GM10266 (cell line): Measurements from ENCODE around the gene CEP350.

Experiments
- DNase-seq: peaks from one replicate; pipeline ENCODE4 v3.0.0; 2012; ENCODE audit errors: extremely low spot score
- TF ChIP-seq, protein P1 (sequence below): IDR thresholded peaks from 2 replicates; pipeline ENCODE4 v1.5.1; 2012; ENCODE audit warnings: mild to moderate bottlenecking, low read depth; ENCODE audit not compliant: control insufficient read depth, insufficient read depth; ENCODE audit errors: missing control alignments

CEP350 gene

DNA sequence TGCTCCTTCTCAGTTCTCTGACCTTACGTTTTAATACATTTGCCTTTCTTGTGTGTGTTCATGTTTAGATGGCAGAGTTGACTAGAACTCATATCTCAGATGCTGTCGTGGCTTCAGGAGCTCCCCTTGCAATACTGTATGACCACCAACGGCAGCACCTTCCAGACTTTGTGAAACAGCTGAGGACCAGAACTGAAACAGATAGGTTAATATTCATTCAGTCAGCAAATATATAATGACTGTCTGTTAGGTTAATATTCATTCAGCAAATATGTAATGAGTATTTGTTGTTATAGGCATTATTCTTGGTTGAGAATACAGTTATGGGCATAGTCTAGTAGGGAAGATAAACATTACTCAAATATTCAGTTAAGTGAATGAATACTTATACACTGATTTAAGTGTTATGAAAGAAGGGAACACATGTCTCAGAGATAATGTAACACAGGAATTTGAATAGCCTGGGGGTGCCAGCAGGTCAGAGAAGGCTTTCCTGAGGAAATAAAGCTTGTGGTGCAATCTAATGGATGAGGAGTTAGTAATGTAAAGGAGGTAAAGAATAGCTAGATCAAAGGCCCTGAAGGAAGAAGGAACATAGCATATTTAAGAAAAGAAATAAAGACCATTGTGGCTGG, 88.5 kb downstream of the CEP350 start:
- DNase-seq = no peak
- TF ChIP-seq, protein P1, sequence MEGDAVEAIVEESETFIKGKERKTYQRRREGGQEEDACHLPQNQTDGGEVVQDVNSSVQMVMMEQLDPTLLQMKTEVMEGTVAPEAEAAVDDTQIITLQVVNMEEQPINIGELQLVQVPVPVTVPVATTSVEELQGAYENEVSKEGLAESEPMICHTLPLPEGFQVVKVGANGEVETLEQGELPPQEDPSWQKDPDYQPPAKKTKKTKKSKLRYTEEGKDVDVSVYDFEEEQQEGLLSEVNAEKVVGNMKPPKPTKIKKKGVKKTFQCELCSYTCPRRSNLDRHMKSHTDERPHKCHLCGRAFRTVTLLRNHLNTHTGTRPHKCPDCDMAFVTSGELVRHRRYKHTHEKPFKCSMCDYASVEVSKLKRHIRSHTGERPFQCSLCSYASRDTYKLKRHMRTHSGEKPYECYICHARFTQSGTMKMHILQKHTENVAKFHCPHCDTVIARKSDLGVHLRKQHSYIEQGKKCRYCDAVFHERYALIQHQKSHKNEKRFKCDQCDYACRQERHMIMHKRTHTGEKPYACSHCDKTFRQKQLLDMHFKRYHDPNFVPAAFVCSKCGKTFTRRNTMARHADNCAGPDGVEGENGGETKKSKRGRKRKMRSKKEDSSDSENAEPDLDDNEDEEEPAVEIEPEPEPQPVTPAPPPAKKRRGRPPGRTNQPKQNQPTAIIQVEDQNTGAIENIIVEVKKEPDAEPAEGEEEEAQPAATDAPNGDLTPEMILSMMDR = no peak

DNA sequence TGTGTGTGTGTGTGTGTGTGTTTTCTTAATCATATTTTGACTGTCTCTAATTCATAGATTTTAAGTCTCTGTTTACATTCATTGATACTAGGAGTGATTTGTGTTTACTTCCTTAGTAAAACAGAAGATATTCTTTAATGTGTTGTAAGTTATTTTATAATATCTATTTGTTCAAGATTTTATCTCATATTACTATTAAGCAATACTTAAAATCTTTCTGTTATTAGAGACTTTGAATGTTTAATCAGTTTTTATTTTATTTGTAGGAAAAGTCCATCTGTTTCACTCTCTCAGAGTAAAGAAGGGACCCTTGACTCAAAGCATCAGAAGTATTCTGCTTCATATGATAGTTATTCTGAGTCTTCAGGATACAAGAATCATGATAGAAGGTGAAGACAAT, 89.2 kb downstream of the CEP350 start:
- no peak for DNase-seq
- TF ChIP-seq, protein P1 = no peak

DNA sequence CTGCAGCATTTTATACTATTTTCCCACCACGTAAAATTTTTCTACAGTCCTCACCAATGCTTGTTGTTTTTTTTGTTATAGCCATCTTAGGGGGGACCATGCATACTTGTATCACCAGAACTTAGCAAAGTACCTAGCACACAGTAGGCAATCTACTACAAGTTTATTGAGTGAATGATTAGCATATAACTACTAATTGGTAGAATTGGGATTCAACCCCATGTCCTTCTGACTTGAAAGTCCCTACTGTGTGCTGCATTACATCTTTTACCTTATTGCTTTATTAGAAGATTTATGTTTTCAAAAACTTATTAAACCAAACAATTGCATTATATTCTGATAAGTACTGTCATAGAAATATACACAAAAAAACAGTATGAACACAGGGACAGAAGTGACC, 92.1 kb downstream of the CEP350 start:
- DNase-seq = no peak
- TF ChIP-seq, protein P1 = no peak

DNA sequence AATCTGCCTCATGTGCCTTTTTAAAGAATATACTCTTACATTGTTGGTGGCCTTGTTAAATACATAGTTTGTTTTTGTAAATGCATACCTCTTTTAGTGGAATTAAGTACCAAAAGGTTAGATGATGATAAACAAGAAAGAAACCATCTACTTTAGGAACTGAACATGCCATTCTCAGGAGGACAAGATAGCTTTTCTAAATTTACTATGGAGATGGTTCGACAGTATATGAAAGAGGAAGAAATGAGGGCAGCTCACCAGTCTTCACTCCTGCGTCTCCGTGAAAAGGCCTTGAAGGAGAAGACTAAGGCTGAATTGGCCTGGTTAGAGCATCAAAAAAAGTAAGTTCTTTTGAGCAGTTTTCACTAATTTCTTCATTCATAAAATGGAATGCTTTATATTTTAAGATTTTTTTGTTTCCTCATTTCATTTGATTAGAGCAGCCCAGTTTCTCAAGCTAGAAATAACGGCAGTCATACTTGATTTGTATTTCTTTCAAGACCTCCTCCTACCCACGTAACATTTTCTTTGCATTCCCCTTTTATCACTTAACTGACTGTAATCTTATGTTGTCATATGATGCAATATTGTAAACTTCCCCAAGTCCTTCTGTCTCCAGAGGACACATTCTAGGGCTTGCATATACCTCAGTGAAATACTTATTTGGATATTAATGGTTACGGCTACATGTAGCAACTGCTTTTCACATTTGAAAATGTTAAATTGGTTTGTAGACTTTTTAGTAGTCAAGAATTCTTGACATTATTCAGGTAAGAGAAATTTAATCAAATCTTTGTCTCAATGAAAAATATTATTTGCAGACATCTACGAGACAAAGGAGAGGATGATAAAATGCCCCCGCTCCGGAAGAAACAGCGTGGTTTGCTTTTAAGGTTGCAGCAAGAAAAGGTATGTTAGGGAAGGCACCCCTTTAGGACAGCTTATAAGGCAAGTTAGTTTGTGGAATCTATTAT, 99.3 kb downstream of the CEP350 start:
- DNase-seq = no peak
- TF ChIP-seq, protein P1 = no peak

DNA sequence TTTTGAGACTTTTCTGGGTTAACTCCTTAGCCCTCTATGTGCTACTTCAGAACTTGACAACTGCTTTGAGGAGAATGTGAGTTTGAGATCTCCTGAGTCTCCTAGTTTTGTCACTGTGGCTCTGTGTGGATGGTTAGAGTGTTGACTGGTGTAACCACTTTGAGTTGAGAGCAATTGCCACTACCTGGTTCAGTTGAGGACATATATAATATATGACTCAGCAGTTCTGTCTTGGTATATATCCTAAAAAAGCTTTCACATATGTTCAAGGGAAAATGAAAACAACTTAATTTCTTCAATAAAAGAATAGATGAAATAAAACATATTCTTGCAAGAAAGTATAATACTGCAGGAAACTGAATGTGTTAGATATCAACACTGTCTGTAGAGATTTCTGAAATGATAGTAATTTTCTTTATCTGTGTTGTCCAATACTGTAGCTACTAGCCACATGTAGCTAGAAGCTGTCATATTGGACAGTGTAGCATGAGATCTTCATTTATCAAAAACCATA, 103.3 kb downstream of the CEP350 start:
- DNase-seq = no peak
- TF ChIP-seq, protein P1 = no peak

DNA sequence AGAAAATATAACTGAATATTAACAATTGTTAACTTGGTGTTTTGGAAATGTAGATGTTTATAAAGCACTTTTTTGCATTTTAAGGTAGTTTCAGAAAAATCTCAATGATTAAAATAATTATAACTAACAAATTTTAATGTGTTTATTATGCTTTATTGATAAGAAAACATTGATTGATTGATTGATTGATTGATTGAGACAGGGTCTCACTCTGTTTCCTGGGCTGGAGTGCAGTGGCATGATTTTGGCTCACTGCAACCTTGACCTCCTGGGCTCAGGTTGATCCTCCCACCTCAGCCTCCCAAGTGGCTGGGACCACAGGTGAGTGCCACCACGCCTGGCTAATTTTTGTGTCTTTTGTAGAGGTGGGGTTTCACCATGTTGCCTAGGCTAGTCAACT, 106.4 kb downstream of the CEP350 start:
- DNase-seq = no peak
- TF ChIP-seq, protein P1 = no peak

DNA sequence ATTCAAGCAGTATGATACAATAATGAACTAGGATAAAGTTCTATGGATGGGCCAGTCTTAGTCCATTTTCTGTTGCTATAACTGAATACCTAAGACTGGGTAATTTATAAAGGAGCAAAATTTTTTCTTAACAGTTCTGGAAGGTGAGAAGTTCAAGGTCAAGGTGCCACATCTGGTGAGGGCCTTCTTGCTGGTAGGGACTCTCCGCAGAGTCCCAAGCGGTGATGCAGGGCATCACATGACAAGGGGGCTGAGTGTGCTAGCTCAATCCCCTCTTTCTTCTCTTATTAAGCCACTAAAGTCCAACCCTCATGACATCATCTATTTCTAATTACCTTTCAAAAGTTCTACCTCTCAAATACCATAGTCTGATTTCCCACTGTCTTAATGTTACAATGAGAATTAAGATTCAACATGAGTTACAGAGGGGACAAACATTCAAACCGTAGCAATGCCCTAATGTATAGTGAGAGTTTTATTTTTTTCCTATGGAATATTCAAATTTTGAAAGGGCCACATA, 107.9 kb downstream of the CEP350 start:
- TF ChIP-seq, protein P1 = no peak
- DNase-seq = no peak
